ENCODE results near the gene FNDC10.
"Not testable (repeated sequence)": the region's sequence is repeated elsewhere in the genome, so short reads cannot be mapped to it uniquely, and the experiment has no call there.

FNDC10 gene

GRCh38 chr1:1599935-1600860 is at the start of gene FNDC10:
FNDC10 (minus strand) TSS chr1:1600135; CDS start chr1:1600015, 120 bp downstream.
- no peak for DNase-seq

GRCh38 chr1:1648265-1648664 is 48.3 kb upstream of the FNDC10 start:
- not testable (repeated sequence) for DNase-seq

- not testable (repeated sequence) for DNase-seq
Observed at GRCh38 chr1:1647567-1648241, 47.8 kb upstream of the FNDC10 start.

- DNase-seq = not testable (repeated sequence)
Observed at GRCh38 chr1:1646326-1646725, 46.4 kb upstream of the FNDC10 start.

GRCh38 chr1:1640711-1641461 is 41.0 kb upstream of the FNDC10 start:
- DNase-seq = not testable (repeated sequence)

- not testable (repeated sequence) for DNase-seq
Observed at GRCh38 chr1:1640081-1640480, 40.1 kb upstream of the FNDC10 start.

GRCh38 chr1:1639368-1639767 is 39.4 kb upstream of the FNDC10 start:
- DNase-seq = not testable (repeated sequence)

GRCh38 chr1:1638528-1638927 is 38.6 kb upstream of the FNDC10 start:
- DNase-seq = not testable (repeated sequence)

- DNase-seq = not testable (repeated sequence)
Observed at GRCh38 chr1:1637479-1637875, 37.5 kb upstream of the FNDC10 start.

- DNase-seq = not testable (repeated sequence)
Observed at GRCh38 chr1:1636621-1637478, 36.9 kb upstream of the FNDC10 start.

GRCh38 chr1:1634613-1635012 is 34.7 kb upstream of the FNDC10 start:
- DNase-seq = not testable (repeated sequence)

- DNase-seq = not testable (repeated sequence)
Observed at GRCh38 chr1:1633409-1633808, 33.5 kb upstream of the FNDC10 start.

GRCh38 chr1:1631782-1632420 is 32.0 kb upstream of the FNDC10 start, which contains the start of gene MMP23B:
MMP23B (plus strand) TSS chr1:1632173; CDS start chr1:1632219, 46 bp downstream.
- no peak for DNase-seq

GRCh38 chr1:1630965-1631781 is 31.2 kb upstream of the FNDC10 start:
- no peak for DNase-seq

GRCh38 chr1:1630191-1630964 is 30.4 kb upstream of the FNDC10 start:
- DNase-seq = no peak

GRCh38 chr1:1629430-1630190 is 29.7 kb upstream of the FNDC10 start:
- DNase-seq = no peak

- no peak for DNase-seq
Observed at GRCh38 chr1:1628754-1629429, 29.0 kb upstream of the FNDC10 start.
